NCI-H1436 (cell line): ENCODE measurements around the gene KCNIP4.
"Not testable (repeated sequence)": the region's sequence is repeated elsewhere in the genome, so short reads cannot be mapped to it uniquely, and the experiment has no call there.

Experiments used
- DNase-seq: peaks from one replicate; lab custom pipeline; 2025; lab: John Stamatoyannopoulos, UW

Gene KCNIP4

GRCh38 chr4:21352354-21352753, 596.2 kb downstream of the KCNIP4 start:
- not testable (repeated sequence) for DNase-seq

GRCh38 chr4:21347142-21347541, 601.4 kb downstream of the KCNIP4 start:
- no peak for DNase-seq

DNA sequence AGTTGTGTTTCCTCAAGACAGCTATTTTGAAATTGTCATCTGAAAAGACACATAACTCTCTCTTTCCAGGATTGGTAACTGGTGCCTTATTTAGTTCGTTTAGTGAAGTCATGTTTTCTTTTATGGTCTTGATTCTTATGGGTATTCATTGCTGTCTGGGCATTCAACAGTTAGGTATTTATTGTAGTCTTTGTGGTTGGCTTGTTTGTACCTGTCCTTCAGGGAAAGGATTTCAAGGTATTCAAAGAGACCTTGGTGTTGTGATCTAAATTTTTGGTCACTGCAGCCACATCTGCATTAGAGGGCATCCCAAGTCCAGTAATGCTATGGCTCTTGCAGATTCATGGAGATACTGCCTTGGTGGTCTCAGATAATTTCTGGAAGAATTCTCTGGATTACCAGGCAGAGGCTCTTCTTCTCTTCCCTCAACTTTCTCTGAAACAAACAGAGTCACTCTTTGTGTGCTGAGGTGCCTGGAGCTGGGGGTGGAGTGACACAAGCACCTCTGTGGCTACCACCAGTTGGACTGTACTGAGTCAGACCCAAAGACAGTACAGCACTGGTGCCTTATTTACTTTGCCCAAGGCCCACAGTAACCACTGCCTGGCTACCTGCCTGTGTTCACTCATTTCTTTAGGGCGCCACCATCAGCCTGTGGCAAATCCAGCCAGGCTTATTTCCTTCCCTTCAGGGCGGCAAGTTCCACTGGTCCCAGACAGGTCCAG, 620.4 kb downstream of the KCNIP4 start:
- DNase-seq = no peak

- no peak for DNase-seq
Observed at GRCh38 chr4:21320034-21320433, 628.5 kb downstream of the KCNIP4 start.

DNA sequence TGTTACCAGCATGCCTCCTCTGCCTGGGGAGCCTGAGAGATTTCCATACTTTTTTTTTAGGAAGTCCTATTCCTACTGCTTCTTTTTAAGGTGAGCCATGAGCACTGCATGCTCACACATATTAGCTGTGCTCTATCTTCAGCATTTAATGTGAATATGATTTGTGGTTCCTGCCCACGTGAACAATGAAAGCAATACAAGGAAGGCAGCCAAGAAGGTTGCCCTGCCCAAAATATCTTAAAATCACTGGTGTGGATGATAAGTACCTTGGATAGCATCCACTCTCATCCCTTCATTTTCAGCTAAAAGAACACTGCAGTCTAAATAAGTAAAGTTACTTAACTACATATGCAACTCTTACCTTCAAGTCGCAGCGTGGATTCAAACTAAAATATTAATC, 640.9 kb downstream of the KCNIP4 start:
- no peak for DNase-seq

- DNase-seq = no peak
Observed at GRCh38 chr4:21304540-21304887, 644.1 kb downstream of the KCNIP4 start.

- no peak for DNase-seq
Observed at GRCh38 chr4:21290562-21290961, 658.0 kb downstream of the KCNIP4 start.

- no peak for DNase-seq
Observed at GRCh38 chr4:21276046-21276445, 672.5 kb downstream of the KCNIP4 start.

GRCh38 chr4:21271439-21272052, 677.0 kb downstream of the KCNIP4 start:
- DNase-seq = no peak

GRCh38 chr4:21248331-21248730, 700.2 kb downstream of the KCNIP4 start:
- no peak for DNase-seq

- no peak for DNase-seq
Observed at GRCh38 chr4:21242163-21242562, 706.4 kb downstream of the KCNIP4 start.

GRCh38 chr4:21226637-21227538, 721.7 kb downstream of the KCNIP4 start:
- no peak for DNase-seq

GRCh38 chr4:21211846-21212245, 736.7 kb downstream of the KCNIP4 start:
- no peak for DNase-seq

- DNase-seq = no peak
Observed at GRCh38 chr4:21209860-21210259, 738.7 kb downstream of the KCNIP4 start.

- DNase-seq = no peak
Observed at GRCh38 chr4:21205821-21206531, 742.6 kb downstream of the KCNIP4 start.

- no peak for DNase-seq
Observed at GRCh38 chr4:21203416-21203815, 745.2 kb downstream of the KCNIP4 start.

- no peak for DNase-seq
Observed at GRCh38 chr4:21202959-21203358, 745.6 kb downstream of the KCNIP4 start.

GRCh38 chr4:21198683-21199082, 749.9 kb downstream of the KCNIP4 start:
- DNase-seq = no peak

DNA sequence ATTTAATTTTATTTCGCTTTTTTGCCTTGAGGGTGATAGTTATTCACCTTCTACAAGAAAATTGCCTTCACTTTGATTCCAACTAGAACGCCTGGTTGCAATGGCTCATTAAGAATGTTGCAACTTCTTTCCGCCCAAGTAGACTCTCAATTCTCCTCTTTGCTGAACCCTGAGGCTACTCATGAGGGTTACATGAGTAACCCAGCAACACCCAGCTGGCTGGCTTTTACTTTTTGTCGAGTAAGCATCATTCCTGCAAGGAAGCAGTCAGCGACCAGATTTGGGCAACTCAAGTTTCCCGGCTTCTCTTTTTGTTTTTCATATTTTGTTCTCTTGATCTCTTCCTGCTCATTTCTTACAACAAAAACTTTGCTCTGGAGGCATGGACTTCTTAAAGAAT, 752.9 kb downstream of the KCNIP4 start:
- DNase-seq = no peak

- DNase-seq = no peak
Observed at GRCh38 chr4:21192367-21192766, 756.2 kb downstream of the KCNIP4 start.

DNA sequence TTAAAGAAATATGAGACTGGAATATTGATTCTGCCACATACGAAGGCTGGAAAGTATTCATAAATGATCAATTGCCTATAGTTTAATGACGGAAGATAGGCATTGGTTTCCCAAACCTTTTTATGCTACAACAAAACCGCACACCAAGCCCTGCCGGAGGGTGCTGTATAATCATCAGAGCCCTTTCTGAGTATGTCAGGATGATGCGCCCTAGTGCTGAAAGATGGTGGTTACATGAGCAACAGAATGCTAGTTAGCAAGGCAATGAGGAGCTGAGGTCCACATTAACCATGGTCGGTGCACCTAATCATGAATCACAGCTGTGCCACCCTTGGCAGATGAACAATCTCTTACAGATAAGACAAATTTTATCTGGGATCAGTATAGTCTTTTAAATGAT, 757.3 kb downstream of the KCNIP4 start:
- no peak for DNase-seq

DNA sequence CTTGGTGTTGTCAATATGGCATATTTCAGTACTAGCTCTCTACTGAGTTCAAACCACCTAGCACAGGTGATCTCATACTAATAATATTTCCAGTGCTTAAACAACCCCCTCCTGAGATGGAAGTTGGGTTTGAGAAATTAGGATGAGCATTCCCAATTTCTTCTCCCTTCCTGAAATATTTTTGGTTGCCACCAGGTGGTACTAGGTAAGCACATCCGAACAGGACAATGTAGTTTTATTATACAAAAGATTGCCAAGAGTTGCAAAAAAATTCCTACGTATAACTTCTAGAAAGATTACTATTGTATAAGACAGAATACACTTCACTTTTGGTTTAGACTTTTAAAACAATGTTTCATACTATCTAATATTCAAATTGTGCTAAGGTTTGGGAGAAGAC, 763.8 kb downstream of the KCNIP4 start:
- DNase-seq = no peak
